Dedifferentiated amniotic fluid mesenchymal stem cell (primary cell): ENCODE results near the gene NCK2.
"Not testable (repeated sequence)": the region's sequence is repeated elsewhere in the genome, so short reads cannot be mapped to it uniquely, and the experiment has no call there.

ENCODE experiments used
- DNase-seq: peaks from one replicate; pipeline ENCODE4 v3.0.0-alpha.2; 2016; ENCODE audit errors: extremely low spot score

The NCK2 gene

GRCh38 chr2:105756435-105756834 lies 11.7 kb downstream of the NCK2 start:
- DNase-seq: no peak

GRCh38 chr2:105756865-105757264 lies 12.2 kb downstream of the NCK2 start:
- DNase-seq: not testable (repeated sequence)

- DNase-seq: no peak
These were observed 12.7 kb downstream of the NCK2 start for GRCh38 chr2:105757433-105757832.

GRCh38 chr2:105760191-105760590 lies 15.5 kb downstream of the NCK2 start:
- DNase-seq: no peak

- DNase-seq: no peak
These were observed 16.1 kb downstream of the NCK2 start for GRCh38 chr2:105760639-105761337.

GRCh38 chr2:105761931-105762515 lies 17.3 kb downstream of the NCK2 start:
- DNase-seq: no peak

GRCh38 chr2:105763076-105763475 lies 18.4 kb downstream of the NCK2 start:
- DNase-seq: no peak

GRCh38 chr2:105764059-105764458 lies 19.3 kb downstream of the NCK2 start:
- no peak for DNase-seq

GRCh38 chr2:105765415-105766299 lies 20.9 kb downstream of the NCK2 start:
- DNase-seq: no peak

GRCh38 chr2:105766300-105766866 lies 21.7 kb downstream of the NCK2 start:
- DNase-seq: no peak

- DNase-seq: no peak
These were observed 23.5 kb downstream of the NCK2 start for GRCh38 chr2:105768176-105768575.

GRCh38 chr2:105768961-105769452 lies 24.3 kb downstream of the NCK2 start:
- no peak for DNase-seq

GRCh38 chr2:105769504-105769903 lies 24.8 kb downstream of the NCK2 start:
- DNase-seq: no peak

- DNase-seq: no peak
These were observed 25.4 kb downstream of the NCK2 start for GRCh38 chr2:105770149-105770548.

- DNase-seq: not testable (repeated sequence)
These were observed 26.6 kb downstream of the NCK2 start for GRCh38 chr2:105771291-105771690.

GRCh38 chr2:105771836-105772235 lies 27.1 kb downstream of the NCK2 start:
- DNase-seq: no peak

GRCh38 chr2:105772362-105772761 lies 27.6 kb downstream of the NCK2 start:
- no peak for DNase-seq

- DNase-seq: no peak
These were observed 28.9 kb downstream of the NCK2 start for GRCh38 chr2:105773568-105773967.

- no peak for DNase-seq
These were observed 30.1 kb downstream of the NCK2 start for GRCh38 chr2:105774781-105775337.

- no peak for DNase-seq
These were observed 31.3 kb downstream of the NCK2 start for GRCh38 chr2:105775809-105776559.

- no peak for DNase-seq
These were observed 31.8 kb downstream of the NCK2 start for GRCh38 chr2:105776560-105776928.
